GM12891 (cell line): Measurements from ENCODE around the gene GRM7.

Source experiments
- DNase-seq: peaks from one replicate; pipeline ENCODE4 v3.0.0; 2011; ENCODE audit warnings: low spot score; ENCODE audit not compliant: insufficient read length
- FAIRE-seq: peaks from 2 replicates; lab custom pipeline; 2011; peaks lifted over from hg19 to GRCh38; lab: Jason Lieb, UNC
- PAX5 ChIP-seq: IDR thresholded peaks from 2 replicates; pipeline ENCODE4 v1.6.1; 2011; ENCODE audit warnings: low read length, moderate library complexity, mild to moderate bottlenecking; ENCODE audit not compliant: insufficient read depth, severe bottlenecking
- POLR2A ChIP-seq: IDR thresholded peaks from 2 replicates; pipeline ENCODE4 v1.6.1; 2011; ENCODE audit warnings: low read depth, low read length, control low read depth
- POLR2AphosphoS5 ChIP-seq: IDR thresholded peaks from 2 replicates; pipeline ENCODE4 v1.6.1; 2011; ENCODE audit warnings: low read depth, low read length, control low read depth
- POU2F2 ChIP-seq: IDR thresholded peaks from 2 replicates; pipeline ENCODE4 v1.6.1; 2011; ENCODE audit warnings: low read depth, mild to moderate bottlenecking, control low read depth, low read length, moderate library complexity
- SPI1 ChIP-seq: IDR thresholded peaks from 2 replicates; pipeline ENCODE4 v1.6.1; 2011; ENCODE audit warnings: low read depth, low read length, control low read depth
- TAF1 ChIP-seq: IDR thresholded peaks from 2 replicates; pipeline ENCODE4 v1.6.1; 2011; ENCODE audit warnings: low read depth, low read length, control low read depth

Gene GRM7

GRCh38 chr3:7518456-7518855 is 657.5 kb downstream of the GRM7 start:
- TF ChIP-seq POLR2A (no peak), SPI1 (no peak), POLR2AphosphoS5 (no peak), POU2F2 (no peak), PAX5 (no peak), TAF1 (no peak)
- no peak for FAIRE-seq
- no peak for DNase-seq

- DNase-seq (no peak), FAIRE-seq (no peak)
- TF ChIP-seq POU2F2 (no peak), SPI1 (no peak), POLR2A (no peak), TAF1 (no peak), POLR2AphosphoS5 (no peak), PAX5 (no peak)
Measured at GRCh38 chr3:7520059-7520458, 659.1 kb downstream of the GRM7 start.

GRCh38 chr3:7520593-7520992 is 659.7 kb downstream of the GRM7 start:
- FAIRE-seq, result no peak
- TF ChIP-seq POU2F2, result no peak
- TF ChIP-seq POLR2A, result no peak
- no peak for TF ChIP-seq SPI1
- no peak for TF ChIP-seq PAX5
- TF ChIP-seq TAF1, result no peak
- TF ChIP-seq POLR2AphosphoS5, result no peak
- DNase-seq, result no peak

- TF ChIP-seq POLR2AphosphoS5 (no peak), SPI1 (no peak), POLR2A (no peak), TAF1 (no peak), PAX5 (no peak), POU2F2 (no peak)
- FAIRE-seq (no peak), DNase-seq (no peak)
Measured at GRCh38 chr3:7536510-7536909, 675.6 kb downstream of the GRM7 start.

- FAIRE-seq (no peak), DNase-seq (no peak)
Measured at GRCh38 chr3:7536921-7537320, 676.0 kb downstream of the GRM7 start.

GRCh38 chr3:7543294-7543880 is 682.5 kb downstream of the GRM7 start:
- TF ChIP-seq POU2F2 (no peak), SPI1 (no peak), PAX5 (no peak), POLR2A (no peak), POLR2AphosphoS5 (no peak), TAF1 (no peak)
- no peak for FAIRE-seq
- DNase-seq, result no peak

More at GRCh38 chr3:7536921-7537320, 676.0 kb downstream of the GRM7 start:
- TF ChIP-seq PAX5 (no peak), SPI1 (no peak), POU2F2 (no peak)

GRCh38 chr3:7545334-7545733 is 684.4 kb downstream of the GRM7 start:
- FAIRE-seq, result no peak
- DNase-seq, result no peak
- TF ChIP-seq TAF1, result no peak
- no peak for TF ChIP-seq POLR2AphosphoS5
- no peak for TF ChIP-seq PAX5

GRCh38 chr3:7546253-7546652 is 685.3 kb downstream of the GRM7 start:
- TF ChIP-seq TAF1, result no peak
- TF ChIP-seq POLR2A, result no peak
- no peak for TF ChIP-seq POU2F2
- no peak for TF ChIP-seq POLR2AphosphoS5
- no peak for TF ChIP-seq SPI1
- no peak for TF ChIP-seq PAX5

GRCh38 chr3:7547826-7548225 is 686.9 kb downstream of the GRM7 start:
- no peak for TF ChIP-seq SPI1
- TF ChIP-seq POU2F2, result no peak
- TF ChIP-seq PAX5, result no peak
- TF ChIP-seq POLR2A, result no peak
- TF ChIP-seq POLR2AphosphoS5, result no peak
- no peak for TF ChIP-seq TAF1
- DNase-seq (no peak), FAIRE-seq (no peak)

More at GRCh38 chr3:7546253-7546652, 685.3 kb downstream of the GRM7 start:
- FAIRE-seq (no peak), DNase-seq (no peak)

- FAIRE-seq (no peak), DNase-seq (no peak)
Measured at GRCh38 chr3:7562892-7563291, 702.0 kb downstream of the GRM7 start.

More at GRCh38 chr3:7562892-7563291, 702.0 kb downstream of the GRM7 start:
- no peak for TF ChIP-seq SPI1
